ENCODE measurements around the gene LEO1. TPM values are rescaled to one million over a fixed set of nuclear protein-coding genes. Genes with fewer than 3 reads are reported as not detected.

Gene LEO1
- total RNA-seq, 1 experiment from 2014 or later: 28.4 TPM

DNA sequence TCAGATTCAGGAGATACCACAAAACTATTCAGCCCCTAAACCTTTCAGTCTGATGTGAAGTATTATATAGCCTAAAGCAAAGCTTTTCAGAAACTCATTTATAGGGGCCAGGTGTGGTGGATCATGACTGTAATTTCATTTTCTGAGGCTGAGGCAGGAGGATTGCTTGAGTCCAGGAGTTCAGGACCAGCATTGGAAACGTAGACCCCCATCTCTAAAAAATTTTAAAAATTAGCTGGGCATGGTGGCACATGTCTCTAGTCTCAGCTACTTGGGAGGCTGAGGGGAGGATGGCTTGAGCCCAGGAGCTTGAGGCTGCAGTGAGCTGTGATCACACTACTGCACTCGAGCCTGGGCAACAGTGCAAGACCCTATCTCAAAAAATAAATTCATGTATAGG, 82.1 kb downstream of the LEO1 start:
- ChIA-PET POLR2A (no interaction called here), CTCF (interaction anchor here (1.4 to 2.4 kb wide), 6 partner anchors 8 to 190 kb away, joined by 5 to 15 read pairs (median 10); no protein-coding TSS in a partner anchor)
- TF ChIP-seq OVOL2 (CRISPR knock-in tag; IDR thresholded peaks at IDR 0.05; ENCODE audit: borderline replicate concordance) (no peak), GABPB1 (CRISPR knock-in tag; IDR thresholded peaks at IDR 0.05) (no peak), ZNF416 (CRISPR knock-in tag; IDR thresholded peaks at IDR 0.05) (no peak), ZNF671 (CRISPR knock-in tag; IDR thresholded peaks at IDR 0.05) (no peak), ZNF121 (CRISPR knock-in tag; IDR thresholded peaks at IDR 0.05) (no peak), RELA (CRISPR knock-in tag; IDR thresholded peaks at IDR 0.05; ENCODE audit: borderline replicate concordance) (no peak), CBFB (CRISPR knock-in tag; IDR thresholded peaks at IDR 0.05; ENCODE audit: low read depth) (no peak), JUN (CRISPR knock-in tag; IDR thresholded peaks at IDR 0.05) (no peak), TEAD1 (CRISPR knock-in tag; IDR thresholded peaks at IDR 0.05) (no peak), ZNF396 (CRISPR knock-in tag; IDR thresholded peaks at IDR 0.05; ENCODE audit: borderline replicate concordance) (no peak), ZNF138 (CRISPR knock-in tag; conservative IDR thresholded peaks at IDR 0.05) (no peak)
- TF ChIP-seq, protein P1, sequence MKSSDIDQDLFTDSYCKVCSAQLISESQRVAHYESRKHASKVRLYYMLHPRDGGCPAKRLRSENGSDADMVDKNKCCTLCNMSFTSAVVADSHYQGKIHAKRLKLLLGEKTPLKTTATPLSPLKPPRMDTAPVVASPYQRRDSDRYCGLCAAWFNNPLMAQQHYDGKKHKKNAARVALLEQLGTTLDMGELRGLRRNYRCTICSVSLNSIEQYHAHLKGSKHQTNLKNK (CRISPR knock-in tag; IDR thresholded peaks at IDR 0.05): no peak
- TF ChIP-seq, protein P2, sequence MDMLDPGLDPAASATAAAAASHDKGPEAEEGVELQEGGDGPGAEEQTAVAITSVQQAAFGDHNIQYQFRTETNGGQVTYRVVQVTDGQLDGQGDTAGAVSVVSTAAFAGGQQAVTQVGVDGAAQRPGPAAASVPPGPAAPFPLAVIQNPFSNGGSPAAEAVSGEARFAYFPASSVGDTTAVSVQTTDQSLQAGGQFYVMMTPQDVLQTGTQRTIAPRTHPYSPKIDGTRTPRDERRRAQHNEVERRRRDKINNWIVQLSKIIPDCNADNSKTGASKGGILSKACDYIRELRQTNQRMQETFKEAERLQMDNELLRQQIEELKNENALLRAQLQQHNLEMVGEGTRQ (CRISPR knock-in tag; IDR thresholded peaks at IDR 0.05): no peak
- TF ChIP-seq, protein P3, sequence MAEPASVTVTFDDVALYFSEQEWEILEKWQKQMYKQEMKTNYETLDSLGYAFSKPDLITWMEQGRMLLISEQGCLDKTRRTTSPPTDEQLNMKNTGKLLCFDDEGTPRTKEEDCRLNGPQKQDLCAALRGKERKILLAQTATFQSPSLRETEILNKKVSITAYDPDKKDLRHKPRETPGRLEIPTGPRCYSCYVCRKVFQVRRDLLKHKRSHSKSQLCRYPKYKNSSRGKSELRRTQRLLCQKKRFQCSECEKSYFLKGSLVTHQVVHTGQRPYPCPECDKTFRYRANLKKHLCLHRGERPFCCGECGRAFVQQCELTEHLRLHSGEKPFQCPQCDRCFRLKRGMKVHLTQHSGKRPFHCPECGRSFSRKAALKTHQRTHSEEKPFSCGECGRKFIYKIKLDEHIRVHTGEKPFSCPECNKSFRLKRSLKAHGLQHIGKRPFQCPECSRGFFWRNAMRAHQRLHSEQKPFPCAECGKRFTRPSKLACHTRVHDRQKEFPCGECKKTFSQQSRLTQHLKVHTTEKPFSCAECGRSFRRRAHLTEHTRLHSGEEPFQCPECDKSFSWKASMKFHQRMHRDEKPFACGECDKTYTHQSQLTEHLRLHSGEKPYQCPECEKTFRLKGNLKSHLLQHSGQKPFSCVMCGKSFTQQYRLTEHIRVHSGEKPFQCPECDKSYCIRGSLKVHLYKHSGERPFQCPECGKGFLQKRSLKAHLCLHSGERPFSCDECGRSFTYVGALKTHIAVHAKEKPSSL (CRISPR knock-in tag; conservative IDR thresholded peaks at IDR 0.05): no peak
- TF ChIP-seq, protein P4, sequence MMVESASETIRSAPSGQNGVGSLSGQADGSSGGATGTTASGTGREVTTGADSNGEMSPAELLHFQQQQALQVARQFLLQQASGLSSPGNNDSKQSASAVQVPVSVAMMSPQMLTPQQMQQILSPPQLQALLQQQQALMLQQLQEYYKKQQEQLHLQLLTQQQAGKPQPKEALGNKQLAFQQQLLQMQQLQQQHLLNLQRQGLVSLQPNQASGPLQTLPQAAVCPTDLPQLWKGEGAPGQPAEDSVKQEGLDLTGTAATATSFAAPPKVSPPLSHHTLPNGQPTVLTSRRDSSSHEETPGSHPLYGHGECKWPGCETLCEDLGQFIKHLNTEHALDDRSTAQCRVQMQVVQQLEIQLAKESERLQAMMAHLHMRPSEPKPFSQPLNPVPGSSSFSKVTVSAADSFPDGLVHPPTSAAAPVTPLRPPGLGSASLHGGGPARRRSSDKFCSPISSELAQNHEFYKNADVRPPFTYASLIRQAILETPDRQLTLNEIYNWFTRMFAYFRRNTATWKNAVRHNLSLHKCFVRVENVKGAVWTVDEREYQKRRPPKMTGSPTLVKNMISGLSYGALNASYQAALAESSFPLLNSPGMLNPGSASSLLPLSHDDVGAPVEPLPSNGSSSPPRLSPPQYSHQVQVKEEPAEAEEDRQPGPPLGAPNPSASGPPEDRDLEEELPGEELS (CRISPR knock-in tag; IDR thresholded peaks at IDR 0.05): no peak

DNA sequence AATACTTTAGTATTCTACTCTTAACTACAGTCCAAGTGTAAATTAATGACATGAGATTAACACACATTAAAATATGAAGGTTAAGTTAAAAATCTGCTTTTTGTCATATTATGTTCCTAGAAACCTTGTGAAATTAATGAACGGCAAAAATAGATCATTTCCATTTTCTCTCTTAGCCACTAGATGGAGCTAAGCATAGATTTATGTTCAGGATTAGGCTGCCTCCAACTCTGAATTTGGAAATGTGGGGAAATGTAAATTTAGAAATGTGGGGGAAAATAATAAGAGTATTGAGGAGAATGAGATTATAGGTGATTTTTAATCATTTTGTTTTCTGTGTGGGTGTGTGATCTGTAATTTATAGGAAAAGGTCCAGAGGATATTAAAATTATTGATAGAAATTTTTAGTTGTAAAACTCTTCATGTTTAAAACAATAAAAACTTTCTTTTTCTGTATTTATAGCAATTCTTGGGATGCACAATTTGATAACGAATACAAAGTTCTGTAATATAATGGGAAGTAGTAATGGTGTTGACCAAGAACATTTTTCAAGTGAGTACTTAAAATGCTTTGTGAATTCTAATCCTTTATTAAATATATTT, 82.9 kb downstream of the LEO1 start:
- POLR2A ChIA-PET: no interaction called here
- TF ChIP-seq, protein P5, sequence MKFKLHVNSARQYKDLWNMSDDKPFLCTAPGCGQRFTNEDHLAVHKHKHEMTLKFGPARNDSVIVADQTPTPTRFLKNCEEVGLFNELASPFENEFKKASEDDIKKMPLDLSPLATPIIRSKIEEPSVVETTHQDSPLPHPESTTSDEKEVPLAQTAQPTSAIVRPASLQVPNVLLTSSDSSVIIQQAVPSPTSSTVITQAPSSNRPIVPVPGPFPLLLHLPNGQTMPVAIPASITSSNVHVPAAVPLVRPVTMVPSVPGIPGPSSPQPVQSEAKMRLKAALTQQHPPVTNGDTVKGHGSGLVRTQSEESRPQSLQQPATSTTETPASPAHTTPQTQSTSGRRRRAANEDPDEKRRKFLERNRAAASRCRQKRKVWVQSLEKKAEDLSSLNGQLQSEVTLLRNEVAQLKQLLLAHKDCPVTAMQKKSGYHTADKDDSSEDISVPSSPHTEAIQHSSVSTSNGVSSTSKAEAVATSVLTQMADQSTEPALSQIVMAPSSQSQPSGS (CRISPR knock-in tag; IDR thresholded peaks at IDR 0.05; ENCODE audit: borderline replicate concordance, low read depth): no peak
- TF ChIP-seq GTF2I (CRISPR knock-in tag; conservative IDR thresholded peaks at IDR 0.05): no peak
- TF ChIP-seq, protein P1 (CRISPR knock-in tag; IDR thresholded peaks at IDR 0.05): no peak
- TF ChIP-seq, protein P6, sequence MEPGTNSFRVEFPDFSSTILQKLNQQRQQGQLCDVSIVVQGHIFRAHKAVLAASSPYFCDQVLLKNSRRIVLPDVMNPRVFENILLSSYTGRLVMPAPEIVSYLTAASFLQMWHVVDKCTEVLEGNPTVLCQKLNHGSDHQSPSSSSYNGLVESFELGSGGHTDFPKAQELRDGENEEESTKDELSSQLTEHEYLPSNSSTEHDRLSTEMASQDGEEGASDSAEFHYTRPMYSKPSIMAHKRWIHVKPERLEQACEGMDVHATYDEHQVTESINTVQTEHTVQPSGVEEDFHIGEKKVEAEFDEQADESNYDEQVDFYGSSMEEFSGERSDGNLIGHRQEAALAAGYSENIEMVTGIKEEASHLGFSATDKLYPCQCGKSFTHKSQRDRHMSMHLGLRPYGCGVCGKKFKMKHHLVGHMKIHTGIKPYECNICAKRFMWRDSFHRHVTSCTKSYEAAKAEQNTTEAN (CRISPR knock-in tag; IDR thresholded peaks at IDR 0.05): no peak
- TF ChIP-seq ELF4 (CRISPR knock-in tag; IDR thresholded peaks at IDR 0.05; ENCODE audit: low read depth): no peak
- TF ChIP-seq GABPB1 (CRISPR knock-in tag; IDR thresholded peaks at IDR 0.05): no peak
- TF ChIP-seq, protein P7, sequence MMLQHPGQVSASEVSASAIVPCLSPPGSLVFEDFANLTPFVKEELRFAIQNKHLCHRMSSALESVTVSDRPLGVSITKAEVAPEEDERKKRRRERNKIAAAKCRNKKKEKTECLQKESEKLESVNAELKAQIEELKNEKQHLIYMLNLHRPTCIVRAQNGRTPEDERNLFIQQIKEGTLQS (CRISPR knock-in tag; conservative IDR thresholded peaks at IDR 0.05): no peak
- TF ChIP-seq, protein P8, sequence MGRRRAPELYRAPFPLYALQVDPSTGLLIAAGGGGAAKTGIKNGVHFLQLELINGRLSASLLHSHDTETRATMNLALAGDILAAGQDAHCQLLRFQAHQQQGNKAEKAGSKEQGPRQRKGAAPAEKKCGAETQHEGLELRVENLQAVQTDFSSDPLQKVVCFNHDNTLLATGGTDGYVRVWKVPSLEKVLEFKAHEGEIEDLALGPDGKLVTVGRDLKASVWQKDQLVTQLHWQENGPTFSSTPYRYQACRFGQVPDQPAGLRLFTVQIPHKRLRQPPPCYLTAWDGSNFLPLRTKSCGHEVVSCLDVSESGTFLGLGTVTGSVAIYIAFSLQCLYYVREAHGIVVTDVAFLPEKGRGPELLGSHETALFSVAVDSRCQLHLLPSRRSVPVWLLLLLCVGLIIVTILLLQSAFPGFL (CRISPR knock-in tag; IDR thresholded peaks at IDR 0.05; ENCODE audit: borderline replicate concordance): no peak
- TF ChIP-seq, protein P9, sequence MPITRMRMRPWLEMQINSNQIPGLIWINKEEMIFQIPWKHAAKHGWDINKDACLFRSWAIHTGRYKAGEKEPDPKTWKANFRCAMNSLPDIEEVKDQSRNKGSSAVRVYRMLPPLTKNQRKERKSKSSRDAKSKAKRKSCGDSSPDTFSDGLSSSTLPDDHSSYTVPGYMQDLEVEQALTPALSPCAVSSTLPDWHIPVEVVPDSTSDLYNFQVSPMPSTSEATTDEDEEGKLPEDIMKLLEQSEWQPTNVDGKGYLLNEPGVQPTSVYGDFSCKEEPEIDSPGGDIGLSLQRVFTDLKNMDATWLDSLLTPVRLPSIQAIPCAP (CRISPR knock-in tag; IDR thresholded peaks at IDR 0.05): no peak
- TF ChIP-seq ZBTB21 (CRISPR knock-in tag; IDR thresholded peaks at IDR 0.05; ENCODE audit: borderline replicate concordance): no peak
- TF ChIP-seq FOXJ3 (CRISPR knock-in tag; IDR thresholded peaks at IDR 0.05; ENCODE audit: borderline replicate concordance): no peak

More for the DNA sequence above, 82.1 kb downstream of the LEO1 start:
- H3K4me3 Mint-ChIP-seq: no peak overlapping the region
- peaks cover 13% of the 10 kb centered on the region for H3K9me3 Mint-ChIP-seq
- no peaks in the 10 kb centered on the region for H3K4me1 Mint-ChIP-seq
- no peak for ATAC-seq
- H3K27me3 Mint-ChIP-seq (ENCODE audit: low read depth): no peaks in the 10 kb centered on the region
- H3K27ac Mint-ChIP-seq: no peak overlapping the region
- no peak for DNase-seq (ENCODE audit: low spot score)
- H3K36me3 Mint-ChIP-seq: peaks cover 28% of the 10 kb centered on the region

More for the DNA sequence above, 82.9 kb downstream of the LEO1 start:
- Mint-ChIP-seq H3K27ac (no peak overlapping the region), H3K36me3 (peaks cover 30% of the 10 kb centered on the region), H3K9me3 (peaks cover 13% of the 10 kb centered on the region), H3K4me3 (no peak overlapping the region), H3K27me3 (ENCODE audit: low read depth) (no peaks in the 10 kb centered on the region), H3K4me1 (no peaks in the 10 kb centered on the region)
- ATAC-seq (no peak), DNase-seq (ENCODE audit: low spot score) (no peak)
- CTCF ChIA-PET: interaction anchor here (0.6 to 2.4 kb wide), 32 partner anchors 9 to 291 kb away, joined by 3 to 15 read pairs (median 4); partner anchors contain the start of genes LEO1 and TMOD3

Data from WTC11 (cell line).